ENCODE measurements around the gene C5orf46.

DNA sequence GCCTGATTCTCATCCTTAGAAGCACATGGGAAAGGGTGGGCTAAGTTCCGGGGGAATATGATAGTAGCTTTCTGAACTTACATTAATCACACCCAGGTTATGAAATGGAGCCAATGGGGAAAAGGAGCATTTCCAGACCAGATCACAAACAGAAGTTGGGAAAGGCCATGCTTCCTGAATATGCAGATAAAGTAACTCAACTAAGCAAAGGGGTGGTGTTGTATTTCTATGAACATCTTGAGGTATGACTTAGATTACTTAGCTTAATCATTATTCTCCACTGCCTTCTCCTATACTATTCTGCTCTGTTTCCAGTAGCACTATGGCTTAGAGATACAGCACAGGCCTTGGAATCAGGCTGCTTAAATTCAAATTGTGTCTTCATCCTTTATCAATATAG lies 10.5 kb downstream of the C5orf46 start:
- no peak for TF ChIP-seq POLR2A (IDR thresholded peaks at IDR 0.05)
- TF ChIP-seq, protein P1, sequence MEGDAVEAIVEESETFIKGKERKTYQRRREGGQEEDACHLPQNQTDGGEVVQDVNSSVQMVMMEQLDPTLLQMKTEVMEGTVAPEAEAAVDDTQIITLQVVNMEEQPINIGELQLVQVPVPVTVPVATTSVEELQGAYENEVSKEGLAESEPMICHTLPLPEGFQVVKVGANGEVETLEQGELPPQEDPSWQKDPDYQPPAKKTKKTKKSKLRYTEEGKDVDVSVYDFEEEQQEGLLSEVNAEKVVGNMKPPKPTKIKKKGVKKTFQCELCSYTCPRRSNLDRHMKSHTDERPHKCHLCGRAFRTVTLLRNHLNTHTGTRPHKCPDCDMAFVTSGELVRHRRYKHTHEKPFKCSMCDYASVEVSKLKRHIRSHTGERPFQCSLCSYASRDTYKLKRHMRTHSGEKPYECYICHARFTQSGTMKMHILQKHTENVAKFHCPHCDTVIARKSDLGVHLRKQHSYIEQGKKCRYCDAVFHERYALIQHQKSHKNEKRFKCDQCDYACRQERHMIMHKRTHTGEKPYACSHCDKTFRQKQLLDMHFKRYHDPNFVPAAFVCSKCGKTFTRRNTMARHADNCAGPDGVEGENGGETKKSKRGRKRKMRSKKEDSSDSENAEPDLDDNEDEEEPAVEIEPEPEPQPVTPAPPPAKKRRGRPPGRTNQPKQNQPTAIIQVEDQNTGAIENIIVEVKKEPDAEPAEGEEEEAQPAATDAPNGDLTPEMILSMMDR (IDR thresholded peaks at IDR 0.05): no peak
